Common myeloid progenitor, CD34-positive (primary cell): ENCODE measurements around the gene RAB42.

Experiments used
- CTCF ChIA-PET: fragments of 350-600 bp; sonication (Branson Sonifier 250); formaldehyde crosslinking; loops from one replicate; lab custom pipeline; 2021; ENCODE audit warnings: antibody characterized with exemption; lab: Charles Lee
- POLR2A ChIA-PET: fragments of 350-600 bp; sonication (Branson Sonifier 250); formaldehyde crosslinking; loops from one replicate; lab custom pipeline; 2021; ENCODE audit warnings: antibody characterized with exemption; lab: Charles Lee
- DNase-seq, 3 donors: peaks; one replicate each; pipeline versions ENCODE4 v3.0.0 to v3.0.0-alpha.2; 2013
- H3K27ac ChIP-seq, 2 experiments: 1 replicate in 1 of 2; 2 replicates in 1 of 2; pipeline ENCODE4 v1.7.0; 2013; ENCODE audit warnings: inconsistent platforms in 2 of 2, low read length in 2 of 2, mild to moderate bottlenecking in 2 of 2, low read depth in 1 of 2, moderate library complexity in 1 of 2; ENCODE audit not compliant: severe bottlenecking in 2 of 2, insufficient read depth in 1 of 2, poor library complexity in 1 of 2
- H3K27me3 ChIP-seq, 5 experiments: replicated peaks in 2 of 5; 1 replicate in 3 of 5; 2 replicates in 2 of 5; pipeline versions ENCODE4 v1.6.1 to v1.7.0; 2013; ENCODE audit warnings: low read length in 4 of 5, mild to moderate bottlenecking in 2 of 5, moderate library complexity in 2 of 5, inconsistent platforms in 1 of 5; ENCODE audit not compliant: insufficient read depth in 5 of 5, control insufficient read depth in 4 of 5
- H3K36me3 ChIP-seq, 4 experiments: 1 replicate in 2 of 4; 2 replicates in 2 of 4; pipeline versions ENCODE4 v1.6.1 to v1.7.0; 2013; ENCODE audit warnings: low read length in 3 of 4, control low read depth in 1 of 4, mild to moderate bottlenecking in 1 of 4; ENCODE audit not compliant: control insufficient read depth in 4 of 4, insufficient read depth in 4 of 4
- H3K4me1 ChIP-seq, 4 experiments: 1 replicate in 3 of 4; 2 replicates in 1 of 4; pipeline versions ENCODE4 v1.6.1 to v1.7.1; 2013; ENCODE audit warnings: low read length in 3 of 4, mild to moderate bottlenecking in 3 of 4, control low read depth in 1 of 4, inconsistent platforms in 1 of 4, moderate library complexity in 1 of 4; ENCODE audit not compliant: control insufficient read depth in 4 of 4, insufficient read depth in 4 of 4; ENCODE audit errors: control extremely low read depth in 1 of 4
- H3K4me3 ChIP-seq, 7 experiments: 1 replicate in 4 of 7; 2 replicates in 3 of 7; pipeline versions ENCODE4 v1.5.1 to v1.7.0; 2013; ENCODE audit warnings: mild to moderate bottlenecking in 7 of 7, low read length in 6 of 7, moderate library complexity in 6 of 7, inconsistent platforms in 2 of 7, low read depth in 2 of 7, control low read depth in 1 of 7; ENCODE audit not compliant: insufficient read depth in 4 of 7, control insufficient read depth in 1 of 7; ENCODE audit errors: extremely low read depth in 1 of 7
- H3K9me3 ChIP-seq, 5 experiments: 1 replicate in 4 of 5; 2 replicates in 1 of 5; pipeline versions ENCODE4 v1.6.1 to v1.7.1; 2013; ENCODE audit warnings: low read length in 4 of 5, mild to moderate bottlenecking in 2 of 5, inconsistent platforms in 1 of 5, low read depth in 1 of 5, moderate library complexity in 1 of 5; ENCODE audit not compliant: control insufficient read depth in 4 of 5, insufficient read depth in 2 of 5; ENCODE audit errors: control extremely low read depth in 1 of 5
- WGBS: methylation state at CpG from one replicate; pipeline ENCODE4 v1.1.5; 2013; ENCODE audit not compliant: insufficient coverage; 5-methylcytosine and 5-hydroxymethylcytosine counted together

Gene RAB42

DNA sequence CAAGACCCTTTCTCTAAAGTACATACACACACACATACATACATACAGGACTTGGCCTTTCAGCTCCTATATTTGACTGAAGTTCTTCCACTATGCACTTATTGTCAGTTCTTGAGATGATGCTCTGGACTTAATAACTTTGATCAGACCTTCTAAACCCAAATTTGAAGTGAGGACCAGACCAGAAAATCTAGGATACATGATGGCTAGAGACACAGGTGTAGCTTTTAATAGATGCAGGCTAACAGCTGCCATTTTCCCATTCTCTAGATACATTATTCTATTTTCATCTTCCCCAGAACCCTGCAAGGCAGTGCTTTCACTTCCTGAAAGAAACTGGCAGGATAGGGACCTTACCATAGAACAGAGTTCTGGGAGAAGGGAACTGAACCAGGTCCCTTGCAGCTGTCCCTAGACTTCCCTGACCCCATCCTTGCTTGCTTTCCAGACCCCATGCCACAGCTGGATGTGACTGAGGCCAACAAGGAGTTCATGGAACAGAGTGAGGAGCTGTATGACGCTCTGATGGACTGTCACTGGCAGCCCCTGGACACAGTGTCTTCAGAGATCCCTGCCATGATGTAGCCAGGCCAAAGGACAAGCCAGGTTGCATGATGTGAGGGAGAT, 14.9 kb upstream of the RAB42 start:
- peaks cover 11 to 49% (median 35%) of the 10 kb centered on the region in 4 experiments for H3K36me3 ChIP-seq
- no peak for DNase-seq
- CTCF ChIA-PET: interaction anchor here (1.1 to 3.0 kb wide), 2 partner anchors 13 to 25 kb away, joined by 4 to 10 read pairs; no protein-coding TSS in a partner anchor

DNA sequence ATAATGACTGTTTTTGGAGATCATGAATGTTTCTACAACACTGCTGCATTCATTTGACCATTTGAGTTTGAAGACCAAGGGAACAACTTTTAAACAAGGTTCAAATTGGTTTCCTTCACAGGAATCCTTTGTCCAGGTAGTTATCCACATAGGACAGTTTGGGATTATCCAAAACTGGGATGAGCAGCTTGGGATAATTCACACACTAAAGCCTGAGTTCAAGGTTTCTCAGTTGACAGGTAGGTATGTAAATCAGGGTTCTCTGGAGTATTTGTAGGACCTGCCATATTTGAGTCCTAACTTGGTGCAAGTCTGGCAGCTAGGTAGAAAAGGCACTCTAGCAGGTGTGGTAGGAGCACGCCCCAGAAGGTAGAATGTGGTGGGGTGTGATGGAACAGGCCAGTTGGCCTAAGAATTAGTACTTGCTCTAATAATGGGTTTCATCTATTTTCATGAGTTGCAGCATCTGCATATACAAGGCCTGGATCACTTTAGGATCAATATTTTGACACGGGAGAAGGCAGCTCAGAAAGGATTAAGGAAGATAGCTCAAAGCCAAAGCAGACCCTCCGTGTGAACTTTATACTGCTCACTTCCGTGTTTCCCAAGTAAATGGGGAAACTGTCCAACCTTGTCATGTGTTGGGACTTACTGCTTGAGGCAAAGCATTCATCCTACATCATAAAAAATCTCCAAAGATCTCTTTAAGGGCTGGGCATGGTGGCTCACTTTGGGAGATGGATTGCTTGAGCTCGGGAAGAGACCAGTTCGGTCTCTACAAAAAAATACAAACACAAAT, 14.1 kb upstream of the RAB42 start:
- DNase-seq: no peak
- Histone ChIP-seq H3K27me3 (no peaks in the 10 kb centered on the region), H3K36me3 (peaks cover 10 to 49% (median 34%) of the 10 kb centered on the region in 4 experiments), H3K9me3 (no peaks in the 10 kb centered on the region), H3K27ac (peak overlapping the region in 1 of 2 experiments; percentile 37), H3K4me3 (no peak overlapping the region), H3K4me1 (peaks cover 12 to 27% (median 26%) of the 10 kb centered on the region in 4 experiments)
- POLR2A ChIA-PET: no interaction called here
- 98% methylated on average over 4 of the region's 6 CpGs for WGBS
- CTCF ChIA-PET: interaction anchor here (3.0 to 4.3 kb wide), 3 partner anchors 8 to 25 kb away, joined by 10 to 27 read pairs (median 20); no protein-coding TSS in a partner anchor

More for the DNA sequence above, 14.9 kb upstream of the RAB42 start:
- WGBS: 80% methylated on average over 1 of the region's 1 CpG
- POLR2A ChIA-PET: no interaction called here
- Histone ChIP-seq H3K27me3 (no peaks in the 10 kb centered on the region), H3K9me3 (no peaks in the 10 kb centered on the region), H3K27ac (no peak overlapping the region), H3K4me1 (peaks cover 12 to 22% (median 20%) of the 10 kb centered on the region in 4 experiments), H3K4me3 (no peak overlapping the region)

DNA sequence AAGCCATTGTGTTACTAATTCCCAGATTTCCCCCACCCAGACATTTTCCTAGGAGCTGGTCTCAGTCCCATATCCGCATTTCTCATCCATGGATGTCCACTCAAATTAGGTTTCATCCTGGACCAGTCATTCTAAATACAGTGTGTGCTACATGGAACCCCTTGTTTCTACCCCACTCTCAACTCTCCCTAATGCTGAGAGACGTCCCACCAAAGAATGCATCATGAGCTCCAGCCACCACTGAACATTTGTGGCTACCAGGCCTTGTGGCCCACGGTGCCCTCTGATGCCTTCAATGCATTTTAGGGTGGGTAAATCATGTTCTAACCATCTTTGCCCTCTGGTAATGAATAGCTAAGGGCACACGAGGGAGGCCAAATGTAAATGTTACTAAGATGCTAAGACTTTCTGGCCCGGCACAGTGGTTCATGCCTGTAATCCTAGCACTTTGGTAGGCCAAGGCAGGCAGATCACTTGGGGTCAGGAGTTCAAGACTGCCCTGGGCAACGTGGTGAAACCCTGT, 13.3 kb upstream of the RAB42 start:
- Histone ChIP-seq H3K27me3 (no peaks in the 10 kb centered on the region), H3K4me1 (peaks cover 12 to 29% (median 28%) of the 10 kb centered on the region in 4 experiments), H3K9me3 (no peaks in the 10 kb centered on the region), H3K36me3 (peaks cover 10 to 43% (median 31%) of the 10 kb centered on the region in 4 experiments), H3K27ac (peak overlapping the region in 1 of 2 experiments; percentile 94), H3K4me3 (no peak overlapping the region)
- WGBS: 90% methylated on average over 5 of the region's 6 CpGs
- POLR2A ChIA-PET: interaction anchor here (0.6 to 0.7 kb wide), 2 partner anchors 62 to 70 kb away, joined by 3 to 5 read pairs; no protein-coding TSS in a partner anchor
- DNase-seq: no peak
- CTCF ChIA-PET: interaction anchor here (0.6 to 4.3 kb wide), 8 partner anchors 9 to 406 kb away, joined by 3 to 27 read pairs (median 8); partner anchors contain the start of genes TRNAU1AP and YTHDF2

DNA sequence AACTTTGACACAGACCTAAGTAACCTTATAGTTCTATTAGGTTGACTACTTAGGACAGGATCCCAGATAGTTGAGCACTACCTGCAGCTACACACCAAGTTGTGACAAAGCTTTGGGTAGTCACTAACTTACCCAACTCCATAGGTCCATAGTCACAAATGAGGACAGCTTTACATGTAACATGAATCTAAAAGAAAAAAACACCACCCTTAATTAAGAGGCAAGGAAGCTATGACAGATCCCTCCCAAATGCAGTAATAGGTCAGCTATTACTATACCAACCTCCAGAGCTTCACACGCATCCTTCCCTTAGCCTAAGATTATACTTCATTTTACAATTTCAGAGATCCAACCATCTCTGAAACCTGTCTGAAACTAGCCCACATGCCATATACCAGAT, 12.7 kb upstream of the RAB42 start:
- H3K9me3 ChIP-seq: no peaks in the 10 kb centered on the region
- H3K27me3 ChIP-seq: no peaks in the 10 kb centered on the region
- POLR2A ChIA-PET: interaction anchor here (0.6 to 2.9 kb wide), 6 partner anchors 9 to 757 kb away, joined by 3 to 8 read pairs (median 6); partner anchors contain the start of gene RCC1
- no peak for DNase-seq
- peak overlapping the region in 1 of 2 experiments; percentile 94 for H3K27ac ChIP-seq
- peaks cover 12 to 29% (median 28%) of the 10 kb centered on the region in 4 experiments for H3K4me1 ChIP-seq
- CTCF ChIA-PET: interaction anchor here (0.6 to 4.3 kb wide), 10 partner anchors 9 to 407 kb away, joined by 3 to 27 read pairs (median 4); partner anchors contain the start of genes TRNAU1AP and YTHDF2
- no CpG with 5 or more reads among the region's 1 CpG for WGBS
- peak overlapping the region in 3 of 7 experiments; percentile 87 to 99 (median 98) for H3K4me3 ChIP-seq
- H3K36me3 ChIP-seq: peaks cover 10 to 42% (median 30%) of the 10 kb centered on the region in 4 experiments

DNA sequence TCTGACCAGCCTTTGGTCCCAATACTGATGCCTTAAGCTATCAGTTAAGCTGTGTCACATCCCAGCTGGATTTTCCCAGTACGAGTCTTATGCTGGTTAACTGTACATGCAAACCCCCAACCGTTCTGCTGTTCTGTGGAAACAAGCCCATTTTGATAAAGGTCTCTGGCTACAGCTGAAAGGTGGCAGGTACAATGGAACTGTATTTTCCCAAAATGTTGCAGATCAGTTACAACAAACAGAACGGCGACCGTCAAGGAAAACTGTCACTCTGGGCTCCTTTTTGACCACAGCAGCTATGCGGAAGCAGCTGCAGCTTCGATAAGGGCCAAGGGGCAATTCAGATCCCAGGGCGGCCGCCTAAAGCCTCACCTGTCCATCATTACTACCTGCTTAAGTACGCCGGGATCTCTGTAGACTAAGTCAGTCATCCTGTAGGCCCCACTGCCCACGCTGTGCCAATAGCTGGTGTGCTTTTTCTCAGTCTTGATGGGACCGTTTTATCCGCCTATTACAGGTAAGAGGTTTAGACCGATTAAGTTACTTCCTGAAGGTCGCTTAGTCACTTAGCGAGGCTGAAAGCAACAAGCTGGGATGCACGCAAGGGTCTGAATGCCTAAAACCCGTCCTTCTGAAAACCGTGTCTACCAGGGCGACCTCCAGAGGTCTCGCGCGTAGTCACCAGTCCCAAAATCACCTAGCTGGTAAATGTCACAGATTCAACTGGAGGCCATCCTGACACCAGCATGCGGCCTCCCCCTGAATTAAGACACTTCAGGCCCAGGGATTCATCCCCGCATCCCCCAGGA, 11.1 kb upstream of the RAB42 start:
- H3K27me3 ChIP-seq: no peaks in the 10 kb centered on the region
- H3K4me1 ChIP-seq: peaks cover 12 to 29% (median 28%) of the 10 kb centered on the region in 4 experiments
- CTCF ChIA-PET: interaction anchor here (0.9 to 4.3 kb wide), 8 partner anchors 10 to 171 kb away, joined by 3 to 27 read pairs (median 8); partner anchors contain the start of gene TRNAU1AP
- POLR2A ChIA-PET: interaction anchor here (0.5 to 2.9 kb wide), 22 partner anchors 9 to 346 kb away, joined by 3 to 22 read pairs (median 4); partner anchors contain the start of genes RAB42, RCC1, RNU11 and TAF12
- H3K4me3 ChIP-seq: peak overlapping the region; percentile 65 to 99 (median 87)
- peaks cover 10 to 42% (median 28%) of the 10 kb centered on the region in 4 experiments for H3K36me3 ChIP-seq
- peak; percentile 78 to 85 (median 79) for DNase-seq
- no peaks in the 10 kb centered on the region for H3K9me3 ChIP-seq
- H3K27ac ChIP-seq: peak overlapping the region; percentile 80 to 94
- WGBS: 0% methylated on average over 21 of the region's 26 CpGs
